Stimulated activated memory B cell treated with anti-CD40 and anti-IgM and Interleukin-4, amounts not matched to agents 10 μg/mL and 1 μg/mL and 100 μg/mL, for 72 hours (primary cell): ENCODE measurements around the gene VPS13D.

Experiments
- ATAC-seq: fragments of 150-1000 bp; cut with Tn5 transposase; 2 replicates; pipeline ENCODE4 v1.10.0; 2021
- H3K27ac Mint-ChIP-seq: one replicate; pipeline ENCODE4 v1.8.0; 2022; ENCODE audit warnings: mild to moderate bottlenecking, mixed read lengths
- H3K27me3 Mint-ChIP-seq: one replicate; pipeline ENCODE4 v1.8.0; 2022; ENCODE audit warnings: mixed read lengths
- H3K36me3 Mint-ChIP-seq: one replicate; pipeline ENCODE4 v1.8.0; 2022; ENCODE audit warnings: mixed read lengths
- H3K4me1 Mint-ChIP-seq: one replicate; pipeline ENCODE4 v1.8.0; 2022; ENCODE audit warnings: mixed read lengths
- H3K4me3 Mint-ChIP-seq: one replicate; pipeline ENCODE4 v1.8.0; 2022; ENCODE audit warnings: mild to moderate bottlenecking, moderate library complexity, mixed read lengths
- H3K9me3 Mint-ChIP-seq: one replicate; pipeline ENCODE4 v1.8.0; 2022; ENCODE audit warnings: mixed read lengths

Gene VPS13D

GRCh38 chr1:12244078-12244477 lies 14.2 kb downstream of the VPS13D start:
- H3K9me3 Mint-ChIP-seq: no peaks in the 10 kb centered on the region
- H3K27ac Mint-ChIP-seq: no peak overlapping the region
- ATAC-seq: no peak
- H3K36me3 Mint-ChIP-seq: peaks cover 52% of the 10 kb centered on the region
- H3K27me3 Mint-ChIP-seq: no peaks in the 10 kb centered on the region
- no peaks in the 10 kb centered on the region for H3K4me1 Mint-ChIP-seq
- H3K4me3 Mint-ChIP-seq: no peak overlapping the region

DNA sequence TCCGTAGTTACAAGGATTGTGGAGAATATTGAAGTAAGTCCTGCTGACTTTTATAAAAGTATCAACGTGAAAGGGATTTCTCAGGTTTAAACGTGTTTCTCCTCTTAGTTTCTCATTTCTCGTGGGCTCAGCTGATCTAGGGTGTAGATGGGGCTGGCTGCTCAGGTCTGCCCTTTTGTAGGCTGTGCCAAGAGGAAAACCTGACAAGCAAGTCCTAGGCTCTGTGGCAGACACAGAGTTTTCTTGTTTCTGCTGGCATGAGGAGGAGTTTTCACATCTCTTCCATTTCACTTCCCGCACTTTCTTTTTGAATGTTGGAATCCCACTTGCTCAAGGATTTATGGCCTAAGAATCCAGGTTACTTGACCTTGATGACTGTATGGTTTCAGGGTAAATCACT lies 14.8 kb downstream of the VPS13D start:
- Mint-ChIP-seq H3K9me3 (no peaks in the 10 kb centered on the region), H3K4me3 (no peak overlapping the region), H3K27me3 (no peaks in the 10 kb centered on the region), H3K27ac (no peak overlapping the region), H3K4me1 (no peaks in the 10 kb centered on the region), H3K36me3 (peaks cover 57% of the 10 kb centered on the region)
- no peak for ATAC-seq

- ATAC-seq: no peak
- H3K36me3 Mint-ChIP-seq: peaks cover 59% of the 10 kb centered on the region
- no peaks in the 10 kb centered on the region for H3K9me3 Mint-ChIP-seq
Measured at GRCh38 chr1:12245116-12245515, 15.3 kb downstream of the VPS13D start.

GRCh38 chr1:12245733-12246132 lies 15.9 kb downstream of the VPS13D start:
- ATAC-seq: no peak
- Mint-ChIP-seq H3K27ac (no peak overlapping the region), H3K4me3 (no peak overlapping the region), H3K27me3 (no peaks in the 10 kb centered on the region), H3K4me1 (no peaks in the 10 kb centered on the region), H3K9me3 (no peaks in the 10 kb centered on the region), H3K36me3 (peaks cover 63% of the 10 kb centered on the region)

More at GRCh38 chr1:12245116-12245515, 15.3 kb downstream of the VPS13D start:
- no peak overlapping the region for H3K27ac Mint-ChIP-seq
- no peaks in the 10 kb centered on the region for H3K4me1 Mint-ChIP-seq
- no peaks in the 10 kb centered on the region for H3K27me3 Mint-ChIP-seq
- H3K4me3 Mint-ChIP-seq: no peak overlapping the region

DNA sequence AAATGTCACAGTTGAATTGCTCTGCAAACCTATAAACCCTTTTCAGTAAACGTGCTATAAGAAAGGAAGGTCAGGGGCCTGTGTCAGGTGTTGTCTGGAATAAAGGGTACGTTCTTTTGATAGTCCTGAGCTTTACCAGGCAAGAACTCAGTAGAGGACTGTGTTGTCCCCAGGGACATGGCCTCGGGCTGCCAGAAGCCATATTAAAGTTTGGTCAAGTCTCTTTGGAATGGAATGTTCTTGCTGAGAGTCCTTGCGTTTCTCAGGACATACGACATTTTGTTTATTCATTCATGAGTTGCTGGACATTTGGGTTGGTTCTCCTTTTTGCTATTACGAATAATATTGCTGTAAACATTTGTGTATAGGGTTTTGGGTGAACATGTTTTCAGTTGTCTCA lies 16.8 kb downstream of the VPS13D start:
- Mint-ChIP-seq H3K36me3 (peaks cover 64% of the 10 kb centered on the region), H3K9me3 (no peaks in the 10 kb centered on the region), H3K4me1 (no peaks in the 10 kb centered on the region), H3K27me3 (no peaks in the 10 kb centered on the region), H3K27ac (no peak overlapping the region), H3K4me3 (no peak overlapping the region)
- no peak for ATAC-seq

DNA sequence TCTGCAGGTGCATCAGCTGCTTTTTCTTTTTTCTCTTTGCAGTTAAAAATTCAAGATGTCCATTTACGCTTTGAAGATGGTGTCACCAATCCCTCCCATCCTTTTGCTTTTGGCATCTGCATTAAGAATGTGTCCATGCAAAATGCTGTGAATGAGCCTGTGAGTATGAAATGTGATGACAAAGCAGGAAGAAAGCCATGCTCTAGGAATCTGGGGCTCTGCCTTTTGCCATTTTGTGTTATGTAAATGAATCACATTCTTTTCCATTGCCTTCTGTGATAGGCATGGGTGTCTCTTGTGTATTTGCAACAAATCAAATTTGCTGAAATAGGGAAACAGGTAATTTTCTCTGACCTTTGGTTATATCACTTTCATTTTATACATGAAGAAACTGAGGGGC lies 19.4 kb downstream of the VPS13D start:
- no peaks in the 10 kb centered on the region for H3K9me3 Mint-ChIP-seq
- no peak overlapping the region for H3K27ac Mint-ChIP-seq
- H3K36me3 Mint-ChIP-seq: peaks cover 65% of the 10 kb centered on the region
- H3K27me3 Mint-ChIP-seq: no peaks in the 10 kb centered on the region
- no peak for ATAC-seq
- H3K4me3 Mint-ChIP-seq: no peak overlapping the region
- H3K4me1 Mint-ChIP-seq: no peaks in the 10 kb centered on the region

DNA sequence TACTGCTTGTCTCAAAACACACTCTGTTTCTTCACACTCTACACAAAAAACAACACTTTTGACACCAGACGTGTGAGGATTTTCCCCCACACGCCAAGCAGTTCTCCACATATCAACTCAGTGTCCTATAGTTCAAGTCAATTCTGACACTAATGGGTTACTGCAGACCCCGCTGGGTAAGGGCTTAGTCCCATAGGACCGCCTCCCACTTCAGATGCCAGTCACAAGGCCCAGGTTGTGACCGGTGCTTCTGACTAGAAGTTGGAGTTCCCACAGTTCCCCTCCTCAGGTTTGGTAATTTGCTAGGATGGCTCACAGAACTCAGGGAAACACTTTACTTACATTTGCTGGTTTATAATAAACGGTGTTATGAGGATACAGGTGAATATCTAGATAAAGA lies 19.9 kb downstream of the VPS13D start:
- peaks cover 60% of the 10 kb centered on the region for H3K36me3 Mint-ChIP-seq
- H3K4me3 Mint-ChIP-seq: no peak overlapping the region
- no peaks in the 10 kb centered on the region for H3K4me1 Mint-ChIP-seq
- H3K27ac Mint-ChIP-seq: no peak overlapping the region
- H3K9me3 Mint-ChIP-seq: no peaks in the 10 kb centered on the region
- H3K27me3 Mint-ChIP-seq: no peaks in the 10 kb centered on the region
- ATAC-seq: no peak

- no peaks in the 10 kb centered on the region for H3K9me3 Mint-ChIP-seq
- H3K27ac Mint-ChIP-seq: no peak overlapping the region
- no peaks in the 10 kb centered on the region for H3K27me3 Mint-ChIP-seq
- no peak for ATAC-seq
- no peak overlapping the region for H3K4me3 Mint-ChIP-seq
- H3K4me1 Mint-ChIP-seq: no peaks in the 10 kb centered on the region
- H3K36me3 Mint-ChIP-seq: peaks cover 56% of the 10 kb centered on the region
Measured at GRCh38 chr1:12251442-12251841, 21.6 kb downstream of the VPS13D start.

- Mint-ChIP-seq H3K27me3 (no peaks in the 10 kb centered on the region), H3K4me1 (no peaks in the 10 kb centered on the region), H3K27ac (no peak overlapping the region), H3K36me3 (peaks cover 74% of the 10 kb centered on the region), H3K9me3 (no peaks in the 10 kb centered on the region), H3K4me3 (no peak overlapping the region)
- ATAC-seq: no peak
Measured at GRCh38 chr1:12255913-12256312, 26.1 kb downstream of the VPS13D start.

GRCh38 chr1:12258272-12258671 lies 28.4 kb downstream of the VPS13D start:
- no peaks in the 10 kb centered on the region for H3K4me1 Mint-ChIP-seq
- no peak for ATAC-seq
- H3K9me3 Mint-ChIP-seq: no peaks in the 10 kb centered on the region
- no peak overlapping the region for H3K4me3 Mint-ChIP-seq
- no peak overlapping the region for H3K27ac Mint-ChIP-seq
- H3K36me3 Mint-ChIP-seq: peaks cover 77% of the 10 kb centered on the region
- no peaks in the 10 kb centered on the region for H3K27me3 Mint-ChIP-seq

DNA sequence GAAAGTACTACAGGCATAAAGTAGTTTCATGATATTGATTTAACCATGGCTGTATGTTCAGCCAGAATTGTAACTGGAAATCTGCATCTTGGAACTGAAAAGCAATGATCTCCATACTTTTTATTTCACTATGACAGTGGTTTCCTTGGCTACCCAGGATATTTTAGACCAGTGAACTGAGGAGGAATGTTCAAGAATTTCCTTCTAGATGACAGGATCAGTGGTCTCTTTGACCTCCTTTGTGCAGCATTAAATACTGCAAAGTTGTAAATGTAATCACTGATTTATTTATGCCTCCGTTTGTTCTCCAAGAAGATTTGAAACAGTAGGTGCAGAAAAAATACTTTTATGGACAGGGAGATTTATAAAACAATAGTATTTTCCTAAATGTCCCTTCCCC lies 39.5 kb downstream of the VPS13D start:
- Mint-ChIP-seq H3K36me3 (peaks cover 61% of the 10 kb centered on the region), H3K4me1 (no peaks in the 10 kb centered on the region), H3K9me3 (no peaks in the 10 kb centered on the region), H3K27ac (no peak overlapping the region), H3K27me3 (no peaks in the 10 kb centered on the region), H3K4me3 (no peak overlapping the region)
- no peak for ATAC-seq

DNA sequence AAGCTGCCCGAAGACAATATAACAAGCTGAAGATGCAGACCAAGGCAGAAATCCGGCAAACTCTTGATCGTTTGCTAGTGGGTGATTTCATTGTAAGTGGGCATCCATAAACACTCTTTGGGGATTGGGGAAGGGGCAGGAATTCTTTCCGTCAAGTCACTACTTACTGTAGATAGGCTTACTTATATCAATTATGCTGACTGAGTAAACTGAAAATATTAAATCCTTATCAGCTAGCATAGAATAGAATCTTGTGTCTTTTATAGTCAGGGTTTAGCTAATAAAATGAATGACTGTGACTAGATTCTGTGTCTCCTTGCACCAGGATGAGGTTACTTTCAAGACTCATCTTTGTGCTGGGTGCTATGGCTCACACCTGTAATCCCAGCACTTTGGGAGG lies 41.2 kb downstream of the VPS13D start:
- H3K36me3 Mint-ChIP-seq: peaks cover 55% of the 10 kb centered on the region
- no peak overlapping the region for H3K4me3 Mint-ChIP-seq

DNA sequence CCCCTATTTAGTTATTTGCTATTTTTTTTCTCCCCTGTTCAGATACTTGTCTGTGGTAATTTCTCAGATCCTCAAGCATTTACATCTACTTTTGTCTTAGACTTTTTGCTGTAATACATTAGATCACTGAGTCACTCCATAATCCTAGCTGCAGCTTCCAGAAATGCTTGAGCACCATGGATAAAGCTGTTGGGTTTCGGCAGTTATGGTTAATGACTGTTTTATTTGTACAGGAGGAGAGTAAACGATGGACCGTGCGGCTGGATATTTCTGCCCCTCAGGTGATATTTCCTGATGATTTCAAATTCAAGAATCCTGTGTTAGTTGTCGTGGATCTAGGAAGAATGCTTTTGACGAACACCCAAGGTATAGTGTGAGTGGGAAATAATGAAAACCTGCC lies 42.9 kb downstream of the VPS13D start:
- ATAC-seq: no peak
- Mint-ChIP-seq H3K4me1 (no peaks in the 10 kb centered on the region), H3K4me3 (no peak overlapping the region), H3K36me3 (peaks cover 57% of the 10 kb centered on the region), H3K27ac (no peak overlapping the region), H3K9me3 (no peaks in the 10 kb centered on the region), H3K27me3 (no peaks in the 10 kb centered on the region)

More for the DNA sequence above, 41.2 kb downstream of the VPS13D start:
- no peak overlapping the region for H3K27ac Mint-ChIP-seq
- no peaks in the 10 kb centered on the region for H3K4me1 Mint-ChIP-seq
- H3K9me3 Mint-ChIP-seq: no peaks in the 10 kb centered on the region
- H3K27me3 Mint-ChIP-seq: no peaks in the 10 kb centered on the region
- no peak for ATAC-seq

- ATAC-seq: no peak
- no peaks in the 10 kb centered on the region for H3K4me1 Mint-ChIP-seq
- H3K9me3 Mint-ChIP-seq: no peaks in the 10 kb centered on the region
- H3K27me3 Mint-ChIP-seq: no peaks in the 10 kb centered on the region
- peaks cover 62% of the 10 kb centered on the region for H3K36me3 Mint-ChIP-seq
- no peak overlapping the region for H3K27ac Mint-ChIP-seq
- no peak overlapping the region for H3K4me3 Mint-ChIP-seq
Measured at GRCh38 chr1:12275370-12275769, 45.5 kb downstream of the VPS13D start.

- H3K9me3 Mint-ChIP-seq: no peaks in the 10 kb centered on the region
- H3K4me3 Mint-ChIP-seq: no peak overlapping the region
- no peaks in the 10 kb centered on the region for H3K4me1 Mint-ChIP-seq
- ATAC-seq: no peak
- H3K27me3 Mint-ChIP-seq: no peaks in the 10 kb centered on the region
- no peak overlapping the region for H3K27ac Mint-ChIP-seq
- peaks cover 57% of the 10 kb centered on the region for H3K36me3 Mint-ChIP-seq
Measured at GRCh38 chr1:12276225-12276624, 46.4 kb downstream of the VPS13D start.

DNA sequence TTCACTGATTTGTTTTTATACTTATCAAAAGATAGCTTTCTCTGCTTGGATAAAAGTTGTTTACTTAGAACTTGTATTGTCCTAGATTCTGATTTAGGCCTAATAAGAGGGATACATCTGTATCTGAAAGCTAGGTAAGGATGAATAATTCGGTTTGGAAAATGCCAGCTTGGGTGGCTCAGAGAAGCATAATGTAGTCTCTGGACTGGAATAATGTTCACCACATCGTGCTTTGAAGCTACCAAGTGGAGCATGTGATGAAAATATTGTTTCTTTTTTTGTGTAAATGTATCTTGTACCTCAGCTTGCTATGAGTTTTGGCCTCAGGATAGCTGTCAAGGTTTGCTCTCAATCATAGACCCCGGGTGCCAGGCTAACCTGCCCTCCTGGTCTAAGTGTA lies 49.2 kb downstream of the VPS13D start:
- H3K4me3 Mint-ChIP-seq: no peak overlapping the region
- no peak for ATAC-seq
- peaks cover 42% of the 10 kb centered on the region for H3K36me3 Mint-ChIP-seq
- no peaks in the 10 kb centered on the region for H3K27me3 Mint-ChIP-seq
- no peaks in the 10 kb centered on the region for H3K4me1 Mint-ChIP-seq
- no peak overlapping the region for H3K27ac Mint-ChIP-seq
- no peaks in the 10 kb centered on the region for H3K9me3 Mint-ChIP-seq
